Measurements from ENCODE around the gene MYL10.

DNA sequence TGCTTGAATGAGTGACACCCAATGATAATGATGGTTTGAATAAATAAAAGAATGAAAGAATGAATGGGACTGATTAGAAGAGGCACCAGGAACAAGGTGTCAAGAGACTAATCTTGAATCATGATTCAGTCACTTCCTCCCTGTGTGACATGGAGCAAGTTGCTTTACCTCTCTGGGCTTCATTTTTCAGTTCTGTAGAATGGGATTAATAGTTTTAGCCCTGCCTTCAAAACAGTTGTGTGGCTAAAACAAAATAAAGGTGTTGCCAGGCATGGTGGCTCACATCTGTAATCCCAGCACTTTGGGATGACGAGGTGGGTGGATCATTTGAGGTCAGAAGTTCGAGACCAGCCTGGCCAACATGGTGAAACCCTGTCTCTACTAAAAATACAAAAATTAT, 37.6 kb downstream of the MYL10 start:
- TF ChIP-seq, protein P1, sequence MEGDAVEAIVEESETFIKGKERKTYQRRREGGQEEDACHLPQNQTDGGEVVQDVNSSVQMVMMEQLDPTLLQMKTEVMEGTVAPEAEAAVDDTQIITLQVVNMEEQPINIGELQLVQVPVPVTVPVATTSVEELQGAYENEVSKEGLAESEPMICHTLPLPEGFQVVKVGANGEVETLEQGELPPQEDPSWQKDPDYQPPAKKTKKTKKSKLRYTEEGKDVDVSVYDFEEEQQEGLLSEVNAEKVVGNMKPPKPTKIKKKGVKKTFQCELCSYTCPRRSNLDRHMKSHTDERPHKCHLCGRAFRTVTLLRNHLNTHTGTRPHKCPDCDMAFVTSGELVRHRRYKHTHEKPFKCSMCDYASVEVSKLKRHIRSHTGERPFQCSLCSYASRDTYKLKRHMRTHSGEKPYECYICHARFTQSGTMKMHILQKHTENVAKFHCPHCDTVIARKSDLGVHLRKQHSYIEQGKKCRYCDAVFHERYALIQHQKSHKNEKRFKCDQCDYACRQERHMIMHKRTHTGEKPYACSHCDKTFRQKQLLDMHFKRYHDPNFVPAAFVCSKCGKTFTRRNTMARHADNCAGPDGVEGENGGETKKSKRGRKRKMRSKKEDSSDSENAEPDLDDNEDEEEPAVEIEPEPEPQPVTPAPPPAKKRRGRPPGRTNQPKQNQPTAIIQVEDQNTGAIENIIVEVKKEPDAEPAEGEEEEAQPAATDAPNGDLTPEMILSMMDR (IDR thresholded peaks at IDR 0.05; ENCODE audit: extremely low read depth in 1 of 2, insufficient read depth in 1 of 2, low read depth in 1 of 2, low read length in 2 of 2): no peak
- TF ChIP-seq, protein P2, sequence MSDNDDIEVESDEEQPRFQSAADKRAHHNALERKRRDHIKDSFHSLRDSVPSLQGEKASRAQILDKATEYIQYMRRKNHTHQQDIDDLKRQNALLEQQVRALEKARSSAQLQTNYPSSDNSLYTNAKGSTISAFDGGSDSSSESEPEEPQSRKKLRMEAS (IDR thresholded peaks at IDR 0.05; ENCODE audit: insufficient read depth, insufficient read length): no peak
- no peak for TF ChIP-seq JUN (IDR thresholded peaks at IDR 0.05; ENCODE audit: borderline replicate concordance, insufficient read depth, insufficient read length, low read depth)

Data from endothelial cell of umbilical vein (primary cell).